WTC11 (cell line): ENCODE data around the gene CYLC2. TPM values are rescaled to one million over a fixed set of nuclear protein-coding genes. Genes with fewer than 3 reads are reported as not detected.
A peak's percentile ranks its signal among the peaks of the same experiment; 100 is the strongest.

Experiments used
- ATAC-seq: fragments of 200-7000 bp; cut with Tn5 transposase; 2 replicates; pipeline ENCODE4 v1.10.0; 2021; ENCODE audit warnings: mild to moderate bottlenecking, moderate library complexity
- CTCF ChIA-PET: fragments of 300-600 bp; sonication (Branson Sonifier 250); formaldehyde crosslinking; loops from one replicate; lab custom pipeline; 2021; ENCODE audit warnings: antibody characterized with exemption; lab: Charles Lee
- POLR2A ChIA-PET: fragments of 350-600 bp; sonication (Branson Sonifier 250); formaldehyde crosslinking; loops from one replicate; lab custom pipeline; 2021; ENCODE audit warnings: antibody characterized with exemption; lab: Charles Lee
- DNase-seq: peaks from one replicate; pipeline ENCODE4 v3.0.0; 2021; ENCODE audit warnings: low spot score
- H3K27ac Mint-ChIP-seq: 2 replicates; pipeline ENCODE4 v1.8.0; 2021; ENCODE audit warnings: mixed read lengths
- H3K27me3 Mint-ChIP-seq: 2 replicates; pipeline ENCODE4 v1.8.0; 2021; ENCODE audit warnings: low read depth, mild to moderate bottlenecking, moderate library complexity, mixed read lengths
- H3K36me3 Mint-ChIP-seq: 2 replicates; pipeline ENCODE4 v1.8.0; 2021; ENCODE audit warnings: mixed read lengths
- H3K4me1 Mint-ChIP-seq: 2 replicates; pipeline ENCODE4 v1.8.0; 2022; ENCODE audit warnings: mixed read lengths
- H3K4me3 Mint-ChIP-seq: 2 replicates; pipeline ENCODE4 v1.8.0; 2021; ENCODE audit warnings: mild to moderate bottlenecking, moderate library complexity, mixed read lengths
- H3K9me3 Mint-ChIP-seq: 2 replicates; pipeline ENCODE4 v1.8.0; 2021; ENCODE audit warnings: mixed read lengths
- CBFB ChIP-seq: sonication (generic); formaldehyde crosslinking; IDR thresholded peaks from 2 replicates; pipeline ENCODE4 v1.8.1; 2022; ENCODE audit warnings: mild to moderate bottlenecking, low read depth, missing genetic modification reagents
- CREB1 ChIP-seq: sonication (generic); formaldehyde crosslinking; IDR thresholded peaks from 2 replicates; pipeline ENCODE4 v1.8.0; 2023; ENCODE audit warnings: mild to moderate bottlenecking, missing genetic modification reagents
- FOXJ3 ChIP-seq: sonication (generic); formaldehyde crosslinking; IDR thresholded peaks from 2 replicates; pipeline ENCODE4 v1.9.0; 2021; ENCODE audit warnings: missing genetic modification reagents, mild to moderate bottlenecking, borderline replicate concordance
- FOXP1 ChIP-seq: sonication (generic); formaldehyde crosslinking; IDR thresholded peaks from 2 replicates; pipeline ENCODE4 v1.8.0; 2022; ENCODE audit warnings: missing genetic modification reagents, mild to moderate bottlenecking, moderate library complexity, borderline replicate concordance
- GRHL2 ChIP-seq: fragments of 250-450 bp; sonication (Bioruptor Pico); IDR thresholded peaks from 2 replicates; pipeline ENCODE4 v1.8.0; 2022; ENCODE audit warnings: mild to moderate bottlenecking, moderate library complexity; ENCODE audit not compliant: insufficient replicate concordance, severe bottlenecking
- GTF2I ChIP-seq: fragments of 250-450 bp; sonication (Bioruptor Pico); conservative IDR thresholded peaks from 2 replicates; pipeline ENCODE4 v1.4.0; 2021; ENCODE audit warnings: mild to moderate bottlenecking
- HMGA2 ChIP-seq: fragments of 250-450 bp; sonication (Bioruptor Pico); IDR thresholded peaks from 2 replicates; pipeline ENCODE4 v1.4.0; 2021; ENCODE audit warnings: mild to moderate bottlenecking, moderate library complexity
- IRF2 ChIP-seq: sonication (generic); formaldehyde crosslinking; IDR thresholded peaks from 2 replicates; pipeline ENCODE4 v1.8.0; 2022; ENCODE audit warnings: low read depth, missing genetic modification reagents, borderline replicate concordance
- JAZF1 ChIP-seq: fragments of 250-450 bp; sonication (Bioruptor Pico); IDR thresholded peaks from 2 replicates; pipeline ENCODE4 v1.9.0; 2021; ENCODE audit warnings: moderate library complexity, mild to moderate bottlenecking, inconsistent platforms
- PRRX2 ChIP-seq: fragments of 250-450 bp; sonication (Bioruptor Pico); IDR thresholded peaks from 2 replicates; pipeline ENCODE4 v1.8.0; 2021; ENCODE audit warnings: mild to moderate bottlenecking
- SOX15 ChIP-seq: fragments of 250-450 bp; sonication (Bioruptor Pico); IDR thresholded peaks from 2 replicates; pipeline ENCODE4 v1.9.0; 2021; ENCODE audit warnings: mild to moderate bottlenecking
- SP1 ChIP-seq: sonication (generic); formaldehyde crosslinking; conservative IDR thresholded peaks from 2 replicates; pipeline ENCODE4 v1.8.1; 2022; ENCODE audit warnings: missing genetic modification reagents
- TEAD4 ChIP-seq: sonication (generic); formaldehyde crosslinking; IDR thresholded peaks from 2 replicates; pipeline ENCODE4 v1.8.0; 2022; ENCODE audit warnings: mild to moderate bottlenecking, missing genetic modification reagents
- ZNF317 ChIP-seq: sonication (generic); formaldehyde crosslinking; IDR thresholded peaks from 2 replicates; pipeline ENCODE4 v1.8.1; 2023; ENCODE audit warnings: low read depth, mild to moderate bottlenecking, moderate library complexity, missing genetic modification reagents, borderline replicate concordance
- ZNF416 ChIP-seq: fragments of 250-450 bp; sonication (Bioruptor Pico); IDR thresholded peaks from 2 replicates; pipeline ENCODE4 v1.9.0; 2021; ENCODE audit warnings: mild to moderate bottlenecking, inconsistent platforms
- total RNA-seq: library from RNA; stranded (reverse); gene quantifications from 3 replicates; pipeline ENCODE4 v1.2.3, GENCODE V29; 2021
- TF ChIP-seq, protein P1 (sequence below): fragments of 250-450 bp; sonication (Bioruptor Pico); IDR thresholded peaks from 2 replicates; pipeline ENCODE4 v1.9.0; 2021; ENCODE audit warnings: mild to moderate bottlenecking
- TF ChIP-seq, protein P2 (sequence below): sonication (generic); formaldehyde crosslinking; IDR thresholded peaks from 2 replicates; pipeline ENCODE4 v1.8.1; 2023; ENCODE audit warnings: mild to moderate bottlenecking, missing genetic modification reagents
- TF ChIP-seq, protein P3 (sequence below): sonication (generic); formaldehyde crosslinking; conservative IDR thresholded peaks from 2 replicates; pipeline ENCODE4 v1.8.1; 2023; ENCODE audit warnings: mild to moderate bottlenecking, low read depth, missing genetic modification reagents, moderate library complexity

CYLC2 gene
- total RNA-seq, 1 experiment from 2014 or later: not detected

DNA sequence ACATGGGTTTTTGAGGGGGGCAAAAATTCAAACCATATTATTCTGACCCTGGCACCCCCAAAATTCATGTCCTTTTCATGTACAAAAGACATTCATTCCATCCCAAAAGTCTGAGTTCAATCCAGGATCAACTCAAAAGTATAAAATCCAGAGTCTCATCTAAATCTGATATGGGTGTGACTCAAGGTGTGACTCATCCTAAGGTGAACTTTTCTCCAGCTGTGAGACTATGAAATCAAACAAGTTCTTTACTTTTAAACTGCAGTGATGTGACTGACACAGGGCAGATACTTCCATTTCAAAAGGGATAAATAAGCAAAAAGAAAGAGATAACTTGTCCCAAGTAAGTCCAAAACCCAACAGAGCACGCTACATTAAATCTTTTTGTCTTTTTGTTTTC is 20.6 kb upstream of the CYLC2 start:
- H3K9me3 Mint-ChIP-seq: peaks cover 15% of the 10 kb centered on the region
- H3K27ac Mint-ChIP-seq: no peak overlapping the region
- no peak for ATAC-seq
- peaks cover 5% of the 10 kb centered on the region; the same call in 1 of the 2 replicates for H3K4me1 Mint-ChIP-seq
- H3K27me3 Mint-ChIP-seq: no peaks in the 10 kb centered on the region
- CTCF ChIA-PET: no interaction called here
- TF ChIP-seq, protein P1, sequence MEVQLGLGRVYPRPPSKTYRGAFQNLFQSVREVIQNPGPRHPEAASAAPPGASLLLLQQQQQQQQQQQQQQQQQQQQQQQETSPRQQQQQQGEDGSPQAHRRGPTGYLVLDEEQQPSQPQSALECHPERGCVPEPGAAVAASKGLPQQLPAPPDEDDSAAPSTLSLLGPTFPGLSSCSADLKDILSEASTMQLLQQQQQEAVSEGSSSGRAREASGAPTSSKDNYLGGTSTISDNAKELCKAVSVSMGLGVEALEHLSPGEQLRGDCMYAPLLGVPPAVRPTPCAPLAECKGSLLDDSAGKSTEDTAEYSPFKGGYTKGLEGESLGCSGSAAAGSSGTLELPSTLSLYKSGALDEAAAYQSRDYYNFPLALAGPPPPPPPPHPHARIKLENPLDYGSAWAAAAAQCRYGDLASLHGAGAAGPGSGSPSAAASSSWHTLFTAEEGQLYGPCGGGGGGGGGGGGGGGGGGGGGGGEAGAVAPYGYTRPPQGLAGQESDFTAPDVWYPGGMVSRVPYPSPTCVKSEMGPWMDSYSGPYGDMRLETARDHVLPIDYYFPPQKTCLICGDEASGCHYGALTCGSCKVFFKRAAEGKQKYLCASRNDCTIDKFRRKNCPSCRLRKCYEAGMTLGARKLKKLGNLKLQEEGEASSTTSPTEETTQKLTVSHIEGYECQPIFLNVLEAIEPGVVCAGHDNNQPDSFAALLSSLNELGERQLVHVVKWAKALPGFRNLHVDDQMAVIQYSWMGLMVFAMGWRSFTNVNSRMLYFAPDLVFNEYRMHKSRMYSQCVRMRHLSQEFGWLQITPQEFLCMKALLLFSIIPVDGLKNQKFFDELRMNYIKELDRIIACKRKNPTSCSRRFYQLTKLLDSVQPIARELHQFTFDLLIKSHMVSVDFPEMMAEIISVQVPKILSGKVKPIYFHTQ: no peak
- TF ChIP-seq GRHL2 (no peak), ZNF416 (CRISPR knock-in tag) (no peak), IRF2 (CRISPR knock-in tag) (no peak), HMGA2 (CRISPR knock-in tag) (no peak), SOX15 (CRISPR knock-in tag) (no peak), TEAD4 (no peak), PRRX2 (CRISPR knock-in tag) (no peak), JAZF1 (no peak)
- TF ChIP-seq, protein P2, sequence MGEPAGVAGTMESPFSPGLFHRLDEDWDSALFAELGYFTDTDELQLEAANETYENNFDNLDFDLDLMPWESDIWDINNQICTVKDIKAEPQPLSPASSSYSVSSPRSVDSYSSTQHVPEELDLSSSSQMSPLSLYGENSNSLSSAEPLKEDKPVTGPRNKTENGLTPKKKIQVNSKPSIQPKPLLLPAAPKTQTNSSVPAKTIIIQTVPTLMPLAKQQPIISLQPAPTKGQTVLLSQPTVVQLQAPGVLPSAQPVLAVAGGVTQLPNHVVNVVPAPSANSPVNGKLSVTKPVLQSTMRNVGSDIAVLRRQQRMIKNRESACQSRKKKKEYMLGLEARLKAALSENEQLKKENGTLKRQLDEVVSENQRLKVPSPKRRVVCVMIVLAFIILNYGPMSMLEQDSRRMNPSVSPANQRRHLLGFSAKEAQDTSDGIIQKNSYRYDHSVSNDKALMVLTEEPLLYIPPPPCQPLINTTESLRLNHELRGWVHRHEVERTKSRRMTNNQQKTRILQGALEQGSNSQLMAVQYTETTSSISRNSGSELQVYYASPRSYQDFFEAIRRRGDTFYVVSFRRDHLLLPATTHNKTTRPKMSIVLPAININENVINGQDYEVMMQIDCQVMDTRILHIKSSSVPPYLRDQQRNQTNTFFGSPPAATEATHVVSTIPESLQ (CRISPR knock-in tag): no peak
- POLR2A ChIA-PET: no interaction called here
- no peak for DNase-seq
- H3K36me3 Mint-ChIP-seq: peaks cover 2% of the 10 kb centered on the region; the same call in 1 of the 2 replicates
- H3K4me3 Mint-ChIP-seq: no peak overlapping the region

DNA sequence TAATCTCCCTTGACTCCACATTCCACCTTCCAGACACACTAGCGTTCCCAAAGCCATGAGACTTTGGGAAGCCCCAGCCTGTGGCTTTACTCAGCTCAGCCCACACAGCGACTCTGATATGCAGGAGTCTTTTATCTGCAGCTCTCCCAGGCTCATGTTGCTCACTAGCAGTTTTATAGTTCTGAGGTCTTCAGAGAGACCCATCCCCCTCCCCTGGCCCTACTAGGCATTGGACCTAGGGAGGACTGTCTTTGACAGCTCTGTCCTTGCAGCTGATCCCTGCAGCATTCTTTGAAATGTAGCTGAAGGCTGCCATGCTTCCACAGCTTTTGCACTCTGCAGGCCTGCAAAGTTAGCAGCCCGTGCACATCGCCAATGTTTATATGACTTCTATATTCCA is 19.9 kb upstream of the CYLC2 start:
- H3K4me3 Mint-ChIP-seq: no peak overlapping the region
- TF ChIP-seq IRF2 (CRISPR knock-in tag): no peak
- TF ChIP-seq TEAD4: no peak
- TF ChIP-seq GRHL2: no peak
- TF ChIP-seq FOXJ3 (CRISPR knock-in tag): no peak
- TF ChIP-seq SP1 (CRISPR knock-in tag): no peak
- TF ChIP-seq GTF2I (CRISPR knock-in tag): no peak
- TF ChIP-seq CBFB (CRISPR knock-in tag): no peak
- TF ChIP-seq, protein P3, sequence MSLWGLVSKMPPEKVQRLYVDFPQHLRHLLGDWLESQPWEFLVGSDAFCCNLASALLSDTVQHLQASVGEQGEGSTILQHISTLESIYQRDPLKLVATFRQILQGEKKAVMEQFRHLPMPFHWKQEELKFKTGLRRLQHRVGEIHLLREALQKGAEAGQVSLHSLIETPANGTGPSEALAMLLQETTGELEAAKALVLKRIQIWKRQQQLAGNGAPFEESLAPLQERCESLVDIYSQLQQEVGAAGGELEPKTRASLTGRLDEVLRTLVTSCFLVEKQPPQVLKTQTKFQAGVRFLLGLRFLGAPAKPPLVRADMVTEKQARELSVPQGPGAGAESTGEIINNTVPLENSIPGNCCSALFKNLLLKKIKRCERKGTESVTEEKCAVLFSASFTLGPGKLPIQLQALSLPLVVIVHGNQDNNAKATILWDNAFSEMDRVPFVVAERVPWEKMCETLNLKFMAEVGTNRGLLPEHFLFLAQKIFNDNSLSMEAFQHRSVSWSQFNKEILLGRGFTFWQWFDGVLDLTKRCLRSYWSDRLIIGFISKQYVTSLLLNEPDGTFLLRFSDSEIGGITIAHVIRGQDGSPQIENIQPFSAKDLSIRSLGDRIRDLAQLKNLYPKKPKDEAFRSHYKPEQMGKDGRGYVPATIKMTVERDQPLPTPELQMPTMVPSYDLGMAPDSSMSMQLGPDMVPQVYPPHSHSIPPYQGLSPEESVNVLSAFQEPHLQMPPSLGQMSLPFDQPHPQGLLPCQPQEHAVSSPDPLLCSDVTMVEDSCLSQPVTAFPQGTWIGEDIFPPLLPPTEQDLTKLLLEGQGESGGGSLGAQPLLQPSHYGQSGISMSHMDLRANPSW (CRISPR knock-in tag): no peak
- no peak for TF ChIP-seq CREB1
- TF ChIP-seq ZNF317 (CRISPR knock-in tag): no peak
- TF ChIP-seq FOXP1 (CRISPR knock-in tag): no peak
- TF ChIP-seq, all 79 proteins: peak for 0
- H3K4me1 Mint-ChIP-seq: peaks cover 5% of the 10 kb centered on the region; the same call in 1 of the 2 replicates
- ATAC-seq (peak; percentile 39; the same call in 1 of the 2 replicates), DNase-seq (no peak)
- peaks cover 2% of the 10 kb centered on the region; the same call in 1 of the 2 replicates for H3K36me3 Mint-ChIP-seq
- CTCF ChIA-PET: no interaction called here
- POLR2A ChIA-PET: no interaction called here
- H3K9me3 Mint-ChIP-seq: peaks cover 13% of the 10 kb centered on the region
- no peak overlapping the region for H3K27ac Mint-ChIP-seq
- H3K27me3 Mint-ChIP-seq: no peaks in the 10 kb centered on the region
